Measurements from ENCODE around the gene GLP1R.

DNA sequence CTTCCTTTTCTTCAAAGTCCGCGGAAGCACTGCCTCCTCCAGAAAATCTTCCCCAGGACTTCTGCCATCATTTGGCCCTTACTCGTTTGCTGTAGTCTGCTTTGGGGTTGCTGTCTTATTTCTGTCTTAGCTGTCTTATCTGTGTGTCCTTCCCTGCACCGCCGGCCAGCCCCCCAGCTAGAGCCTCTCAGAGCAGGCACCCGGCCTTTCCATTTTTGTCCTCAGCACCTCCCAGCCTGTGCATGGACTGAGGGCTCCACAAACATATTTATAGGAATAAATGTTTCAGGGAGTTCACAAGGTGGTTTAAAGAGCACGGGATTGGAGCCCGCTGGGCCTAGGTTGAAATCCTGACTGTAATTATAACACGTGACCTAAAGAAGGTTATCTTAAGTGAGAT lies 8.1 kb downstream of the GLP1R start:
- TF ChIP-seq POLR2A (IDR thresholded peaks at IDR 0.05; ENCODE audit: low read depth, low read length) = no peak
- TF ChIP-seq, protein P1, sequence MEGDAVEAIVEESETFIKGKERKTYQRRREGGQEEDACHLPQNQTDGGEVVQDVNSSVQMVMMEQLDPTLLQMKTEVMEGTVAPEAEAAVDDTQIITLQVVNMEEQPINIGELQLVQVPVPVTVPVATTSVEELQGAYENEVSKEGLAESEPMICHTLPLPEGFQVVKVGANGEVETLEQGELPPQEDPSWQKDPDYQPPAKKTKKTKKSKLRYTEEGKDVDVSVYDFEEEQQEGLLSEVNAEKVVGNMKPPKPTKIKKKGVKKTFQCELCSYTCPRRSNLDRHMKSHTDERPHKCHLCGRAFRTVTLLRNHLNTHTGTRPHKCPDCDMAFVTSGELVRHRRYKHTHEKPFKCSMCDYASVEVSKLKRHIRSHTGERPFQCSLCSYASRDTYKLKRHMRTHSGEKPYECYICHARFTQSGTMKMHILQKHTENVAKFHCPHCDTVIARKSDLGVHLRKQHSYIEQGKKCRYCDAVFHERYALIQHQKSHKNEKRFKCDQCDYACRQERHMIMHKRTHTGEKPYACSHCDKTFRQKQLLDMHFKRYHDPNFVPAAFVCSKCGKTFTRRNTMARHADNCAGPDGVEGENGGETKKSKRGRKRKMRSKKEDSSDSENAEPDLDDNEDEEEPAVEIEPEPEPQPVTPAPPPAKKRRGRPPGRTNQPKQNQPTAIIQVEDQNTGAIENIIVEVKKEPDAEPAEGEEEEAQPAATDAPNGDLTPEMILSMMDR (conservative IDR thresholded peaks at IDR 0.05; ENCODE audit: low read depth, low read length) = no peak
- no peak for TF ChIP-seq CEBPB (IDR thresholded peaks at IDR 0.05; ENCODE audit: low read depth, low read length)
- TF ChIP-seq RAD21 (IDR thresholded peaks at IDR 0.05; ENCODE audit: low read length) = no peak
- TF ChIP-seq, protein P2, sequence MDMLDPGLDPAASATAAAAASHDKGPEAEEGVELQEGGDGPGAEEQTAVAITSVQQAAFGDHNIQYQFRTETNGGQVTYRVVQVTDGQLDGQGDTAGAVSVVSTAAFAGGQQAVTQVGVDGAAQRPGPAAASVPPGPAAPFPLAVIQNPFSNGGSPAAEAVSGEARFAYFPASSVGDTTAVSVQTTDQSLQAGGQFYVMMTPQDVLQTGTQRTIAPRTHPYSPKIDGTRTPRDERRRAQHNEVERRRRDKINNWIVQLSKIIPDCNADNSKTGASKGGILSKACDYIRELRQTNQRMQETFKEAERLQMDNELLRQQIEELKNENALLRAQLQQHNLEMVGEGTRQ (IDR thresholded peaks at IDR 0.05; ENCODE audit: low read depth, low read length) = no peak
- no peak for TF ChIP-seq FOS (IDR thresholded peaks at IDR 0.05; ENCODE audit: low read depth, low read length)
- no peak for TF ChIP-seq SMC3 (IDR thresholded peaks at IDR 0.05; ENCODE audit: low read depth, low read length)
- TF ChIP-seq MXI1 (IDR thresholded peaks at IDR 0.05; ENCODE audit: borderline replicate concordance, low read depth, low read length) = no peak
- no peak for TF ChIP-seq MAZ (IDR thresholded peaks at IDR 0.05; ENCODE audit: borderline replicate concordance, low read depth, low read length)
- no peak for TF ChIP-seq RFX5 (IDR thresholded peaks at IDR 0.05; ENCODE audit: low read depth, low read length)
